ENCODE data around the gene EP400. TPM values are rescaled to one million over a fixed set of nuclear protein-coding genes. Genes with fewer than 3 reads are reported as not detected.

EP400 gene
- total and polyA plus RNA-seq, 9 donors = 19.6 to 60.7 (median 44.0) TPM

- peak in 1 of 5 donors; percentile 50 for DNase-seq
- H3K9me3 ChIP-seq = no peaks in the 10 kb centered on the region
- TF ChIP-seq EP300 (IDR thresholded peaks at IDR 0.05) (no peak), POLR2A (IDR thresholded peaks at IDR 0.05) (no peak)
- TF ChIP-seq, protein P1, sequence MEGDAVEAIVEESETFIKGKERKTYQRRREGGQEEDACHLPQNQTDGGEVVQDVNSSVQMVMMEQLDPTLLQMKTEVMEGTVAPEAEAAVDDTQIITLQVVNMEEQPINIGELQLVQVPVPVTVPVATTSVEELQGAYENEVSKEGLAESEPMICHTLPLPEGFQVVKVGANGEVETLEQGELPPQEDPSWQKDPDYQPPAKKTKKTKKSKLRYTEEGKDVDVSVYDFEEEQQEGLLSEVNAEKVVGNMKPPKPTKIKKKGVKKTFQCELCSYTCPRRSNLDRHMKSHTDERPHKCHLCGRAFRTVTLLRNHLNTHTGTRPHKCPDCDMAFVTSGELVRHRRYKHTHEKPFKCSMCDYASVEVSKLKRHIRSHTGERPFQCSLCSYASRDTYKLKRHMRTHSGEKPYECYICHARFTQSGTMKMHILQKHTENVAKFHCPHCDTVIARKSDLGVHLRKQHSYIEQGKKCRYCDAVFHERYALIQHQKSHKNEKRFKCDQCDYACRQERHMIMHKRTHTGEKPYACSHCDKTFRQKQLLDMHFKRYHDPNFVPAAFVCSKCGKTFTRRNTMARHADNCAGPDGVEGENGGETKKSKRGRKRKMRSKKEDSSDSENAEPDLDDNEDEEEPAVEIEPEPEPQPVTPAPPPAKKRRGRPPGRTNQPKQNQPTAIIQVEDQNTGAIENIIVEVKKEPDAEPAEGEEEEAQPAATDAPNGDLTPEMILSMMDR (IDR thresholded peaks at IDR 0.05) = no peak
- peak overlapping the region in 1 of 2 donors; percentile 22 for H3K27ac ChIP-seq
- H3K36me3 ChIP-seq = no peaks in the 10 kb centered on the region
- H3K4me1 ChIP-seq (ENCODE audit: insufficient read depth) = peaks cover 8% of the 10 kb centered on the region
- WGBS, 3 donors = 38 to 43% (median 43%) methylated on average over 8 of the region's 8 CpGs
- no peak overlapping the region for H3K4me3 ChIP-seq
- H3K27me3 ChIP-seq = no peaks in the 10 kb centered on the region
- intact Hi-C loops (cut with DNase I) = no loop called here
These were observed 38.5 kb downstream of the EP400 start for GRCh38 chr12:131988054-131988796.

DNA sequence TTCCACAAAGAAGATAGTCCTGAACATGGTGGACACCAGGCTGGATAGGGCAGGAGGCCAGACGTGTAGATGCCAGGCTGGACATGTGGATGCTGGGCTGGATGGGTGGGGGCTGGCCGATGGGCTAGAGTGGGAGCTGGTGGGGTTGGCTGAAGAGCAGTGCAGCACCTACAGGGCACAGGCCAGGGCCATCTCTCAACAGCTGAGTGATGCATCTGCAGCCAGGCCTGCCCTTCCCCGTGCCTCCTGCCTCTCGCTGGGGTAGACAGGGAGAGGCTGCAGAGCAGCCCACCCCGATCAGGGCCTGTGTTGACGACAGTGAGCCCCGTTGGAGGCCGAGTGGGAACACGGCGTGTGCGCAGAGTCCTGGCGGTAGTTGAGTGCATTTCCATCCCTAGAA, 39.3 kb downstream of the EP400 start:
- no peaks in the 10 kb centered on the region for H3K27me3 ChIP-seq
- H3K27ac ChIP-seq = no peak overlapping the region
- no peak overlapping the region for H3K4me3 ChIP-seq
- H3K36me3 ChIP-seq = no peaks in the 10 kb centered on the region
- intact Hi-C loops (cut with DNase I) = no loop called here
- TF ChIP-seq, protein P1 (IDR thresholded peaks at IDR 0.05) = no peak
- TF ChIP-seq POLR2A (IDR thresholded peaks at IDR 0.05) (no peak), EP300 (IDR thresholded peaks at IDR 0.05) (no peak)
- H3K4me1 ChIP-seq (ENCODE audit: insufficient read depth) = peaks cover 8% of the 10 kb centered on the region
- DNase-seq = no peak
- H3K9me3 ChIP-seq = no peaks in the 10 kb centered on the region
- 74 to 84% (median 78%) methylated on average over 12 of the region's 12 CpGs for WGBS, 3 donors

DNA sequence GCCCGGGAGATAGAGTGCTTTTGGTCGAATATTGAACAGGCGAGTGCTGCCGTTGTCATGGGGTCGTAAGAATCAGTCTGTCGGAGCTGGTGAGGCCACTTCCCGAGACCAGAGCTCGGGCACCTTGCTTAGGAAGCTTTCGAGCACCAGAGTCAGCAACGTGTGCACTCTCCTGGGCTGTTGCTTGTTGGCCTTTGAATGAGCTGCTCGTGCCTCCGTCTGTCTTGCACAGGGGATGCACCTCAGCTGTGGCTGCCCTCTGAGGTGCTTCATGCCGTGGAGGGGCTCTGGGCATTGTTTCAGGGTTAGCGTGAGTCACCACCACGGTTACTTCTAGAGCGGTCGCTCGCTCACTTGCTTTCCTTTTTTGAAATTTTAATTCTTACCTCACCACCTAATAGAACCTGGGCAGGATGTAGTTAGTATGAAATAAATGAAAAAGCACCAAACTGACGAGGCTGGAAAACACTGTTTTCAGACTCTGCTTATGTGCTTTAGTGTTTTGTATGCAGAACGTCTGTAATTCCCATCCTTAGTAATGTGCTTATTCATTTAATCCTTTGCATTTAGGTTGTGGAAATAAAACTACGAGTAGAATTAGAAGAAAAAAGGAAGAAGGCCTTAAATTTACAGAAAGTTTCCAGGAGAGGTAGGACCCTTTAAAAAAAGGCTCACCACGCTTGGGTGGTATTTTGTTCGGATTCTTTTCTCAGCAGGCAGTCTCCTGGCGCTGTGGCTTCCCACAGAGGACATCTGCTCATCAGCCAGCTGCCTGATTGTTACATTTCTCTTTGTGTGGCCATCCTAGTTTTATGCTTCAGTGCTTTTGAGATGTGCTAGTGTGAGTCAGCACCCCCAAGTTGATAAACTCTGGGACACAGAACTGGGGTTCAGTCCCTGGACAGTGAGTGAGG, 40.6 kb downstream of the EP400 start:
- 81 to 88% (median 86%) methylated on average over 24 of the region's 24 CpGs for WGBS, 3 donors
- Histone ChIP-seq H3K27me3 (no peaks in the 10 kb centered on the region), H3K4me1 (ENCODE audit: insufficient read depth) (peaks cover 8% of the 10 kb centered on the region), H3K9me3 (no peaks in the 10 kb centered on the region), H3K4me3 (no peak overlapping the region), H3K27ac (no peak overlapping the region), H3K36me3 (no peaks in the 10 kb centered on the region)
- no peak for DNase-seq
- intact Hi-C loops (cut with DNase I) = no loop called here
- TF ChIP-seq, protein P1 (IDR thresholded peaks at IDR 0.05) = no peak
- TF ChIP-seq POLR2A (IDR thresholded peaks at IDR 0.05) = no peak
- no peak for TF ChIP-seq EP300 (IDR thresholded peaks at IDR 0.05)

GRCh38 chr12:131990980-131991305, 41.2 kb downstream of the EP400 start:
- Histone ChIP-seq H3K4me1 (ENCODE audit: insufficient read depth) (peaks cover 8% of the 10 kb centered on the region), H3K27me3 (no peaks in the 10 kb centered on the region), H3K36me3 (no peaks in the 10 kb centered on the region), H3K9me3 (no peaks in the 10 kb centered on the region), H3K27ac (no peak overlapping the region), H3K4me3 (no peak overlapping the region)
- intact Hi-C loops (cut with DNase I) = no loop called here
- WGBS, 3 donors = 83 to 88% (median 85%) methylated on average over 9 of the region's 9 CpGs
- TF ChIP-seq POLR2A (IDR thresholded peaks at IDR 0.05) = no peak
- TF ChIP-seq, protein P1 (IDR thresholded peaks at IDR 0.05) = no peak
- no peak for TF ChIP-seq EP300 (IDR thresholded peaks at IDR 0.05)
- DNase-seq = no peak
